ENCODE data around the gene CROCC. TPM values are rescaled to one million over a fixed set of nuclear protein-coding genes. Genes with fewer than 3 reads are reported as not detected.

CROCC gene
- total RNA-seq, 3 donors from 2014 or later: 15.5 to 43.9 (median 24.7) TPM

DNA sequence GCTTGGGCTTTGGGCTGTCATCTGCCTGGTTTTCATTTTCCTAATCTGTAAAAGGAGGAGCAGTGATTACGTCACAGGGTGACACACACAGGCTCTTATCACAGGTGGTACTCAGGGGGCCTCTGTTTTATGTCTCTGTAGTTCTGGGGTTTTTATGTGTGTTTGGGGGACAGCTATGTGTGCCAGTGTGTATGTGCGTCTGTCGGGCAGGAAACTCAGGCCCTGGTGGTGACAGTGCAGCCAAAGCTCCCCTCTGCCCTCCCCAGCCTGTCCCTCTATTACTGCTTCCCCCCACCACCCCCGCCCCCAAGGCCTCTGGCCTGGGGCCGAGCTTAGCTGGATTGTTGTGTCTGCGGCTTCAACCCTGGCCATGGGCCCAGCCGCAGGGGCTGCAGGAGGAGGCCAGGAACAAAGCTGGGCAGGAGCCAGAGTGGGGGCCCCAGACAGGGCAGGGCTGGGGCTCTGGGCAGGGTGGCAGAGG, 45.4 kb downstream of the CROCC start:
- H3K27me3 ChIP-seq: no peaks in the 10 kb centered on the region
- peak overlapping the region in 1 of 2 donors; percentile 56 for H3K27ac ChIP-seq
- no peak for DNase-seq (ENCODE audit: low spot score in 2 of 2)
- H3K9me3 ChIP-seq: no peaks in the 10 kb centered on the region
- H3K36me3 ChIP-seq: no peaks in the 10 kb centered on the region
- TF ChIP-seq, protein P1, sequence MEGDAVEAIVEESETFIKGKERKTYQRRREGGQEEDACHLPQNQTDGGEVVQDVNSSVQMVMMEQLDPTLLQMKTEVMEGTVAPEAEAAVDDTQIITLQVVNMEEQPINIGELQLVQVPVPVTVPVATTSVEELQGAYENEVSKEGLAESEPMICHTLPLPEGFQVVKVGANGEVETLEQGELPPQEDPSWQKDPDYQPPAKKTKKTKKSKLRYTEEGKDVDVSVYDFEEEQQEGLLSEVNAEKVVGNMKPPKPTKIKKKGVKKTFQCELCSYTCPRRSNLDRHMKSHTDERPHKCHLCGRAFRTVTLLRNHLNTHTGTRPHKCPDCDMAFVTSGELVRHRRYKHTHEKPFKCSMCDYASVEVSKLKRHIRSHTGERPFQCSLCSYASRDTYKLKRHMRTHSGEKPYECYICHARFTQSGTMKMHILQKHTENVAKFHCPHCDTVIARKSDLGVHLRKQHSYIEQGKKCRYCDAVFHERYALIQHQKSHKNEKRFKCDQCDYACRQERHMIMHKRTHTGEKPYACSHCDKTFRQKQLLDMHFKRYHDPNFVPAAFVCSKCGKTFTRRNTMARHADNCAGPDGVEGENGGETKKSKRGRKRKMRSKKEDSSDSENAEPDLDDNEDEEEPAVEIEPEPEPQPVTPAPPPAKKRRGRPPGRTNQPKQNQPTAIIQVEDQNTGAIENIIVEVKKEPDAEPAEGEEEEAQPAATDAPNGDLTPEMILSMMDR (IDR thresholded peaks at IDR 0.05): no peak
- TF ChIP-seq POLR2AphosphoS5 (IDR thresholded peaks at IDR 0.05) (no peak), POLR2A (IDR thresholded peaks at IDR 0.05) (no peak)
- H3K4me3 ChIP-seq: no peak overlapping the region
- peaks cover 4 to 5% of the 10 kb centered on the region in 2 donors for H3K4me1 ChIP-seq
- intact Hi-C loops (cut with DNase I; ENCODE audit: low total_unique reads): no loop called here

DNA sequence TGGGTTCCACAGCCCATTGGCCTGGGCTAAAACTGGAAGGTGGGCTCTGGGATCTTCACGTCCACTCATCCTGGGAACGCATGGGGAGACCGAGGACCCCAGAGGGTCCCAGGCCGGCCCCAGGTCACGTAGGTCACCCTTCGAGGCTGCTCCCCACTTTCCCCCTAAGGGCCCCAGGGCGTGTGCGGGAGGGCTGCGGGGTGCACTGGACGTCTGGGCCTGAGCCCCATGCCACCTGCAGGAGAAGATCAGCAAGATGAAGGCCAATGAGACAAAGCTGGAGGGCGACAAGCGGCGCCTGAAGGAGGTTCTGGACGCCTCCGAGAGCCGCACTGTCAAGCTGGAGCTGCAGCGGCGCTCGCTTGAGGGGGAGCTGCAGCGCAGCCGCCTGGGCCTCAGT, 46.2 kb downstream of the CROCC start:
- TF ChIP-seq POLR2AphosphoS5 (IDR thresholded peaks at IDR 0.05) (no peak), POLR2A (IDR thresholded peaks at IDR 0.05) (no peak)
- TF ChIP-seq, protein P1 (IDR thresholded peaks at IDR 0.05): no peak
- H3K9me3 ChIP-seq: no peaks in the 10 kb centered on the region
- no peak overlapping the region for H3K27ac ChIP-seq
- peaks cover 4 to 5% of the 10 kb centered on the region in 2 donors for H3K4me1 ChIP-seq
- intact Hi-C loops (cut with DNase I; ENCODE audit: low total_unique reads): no loop called here
- H3K4me3 ChIP-seq: no peak overlapping the region
- H3K27me3 ChIP-seq: no peaks in the 10 kb centered on the region
- H3K36me3 ChIP-seq: no peaks in the 10 kb centered on the region
- no peak for DNase-seq (ENCODE audit: low spot score in 2 of 2)

DNA sequence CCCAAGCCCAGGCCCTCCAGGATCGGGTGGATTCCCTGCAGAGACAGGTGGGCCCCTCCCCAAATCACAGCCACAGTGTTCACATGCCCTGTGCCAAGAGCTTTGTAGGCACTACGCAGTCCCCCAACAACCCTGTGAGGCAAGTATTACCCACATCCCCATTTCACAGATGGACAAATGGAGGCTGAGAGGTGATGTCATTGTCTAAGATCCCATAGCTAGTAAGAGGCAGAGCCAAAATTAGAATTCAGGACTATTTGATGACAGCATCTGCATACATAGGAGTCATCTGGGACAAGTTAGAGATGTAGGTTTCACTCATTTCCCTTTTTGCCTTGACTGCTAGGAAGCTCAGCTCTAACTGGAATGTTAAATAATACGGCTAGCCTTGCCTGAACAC, 46.6 kb downstream of the CROCC start:
- Histone ChIP-seq H3K27ac (no peak overlapping the region), H3K9me3 (no peaks in the 10 kb centered on the region), H3K4me3 (no peak overlapping the region), H3K27me3 (no peaks in the 10 kb centered on the region), H3K36me3 (no peaks in the 10 kb centered on the region), H3K4me1 (peaks cover 4 to 5% of the 10 kb centered on the region in 2 donors)
- no peak for DNase-seq (ENCODE audit: low spot score in 2 of 2)
- intact Hi-C loops (cut with DNase I; ENCODE audit: low total_unique reads): no loop called here
- no peak for TF ChIP-seq POLR2A (IDR thresholded peaks at IDR 0.05)
- TF ChIP-seq, protein P1 (IDR thresholded peaks at IDR 0.05): no peak
- TF ChIP-seq POLR2AphosphoS5 (IDR thresholded peaks at IDR 0.05): no peak

DNA sequence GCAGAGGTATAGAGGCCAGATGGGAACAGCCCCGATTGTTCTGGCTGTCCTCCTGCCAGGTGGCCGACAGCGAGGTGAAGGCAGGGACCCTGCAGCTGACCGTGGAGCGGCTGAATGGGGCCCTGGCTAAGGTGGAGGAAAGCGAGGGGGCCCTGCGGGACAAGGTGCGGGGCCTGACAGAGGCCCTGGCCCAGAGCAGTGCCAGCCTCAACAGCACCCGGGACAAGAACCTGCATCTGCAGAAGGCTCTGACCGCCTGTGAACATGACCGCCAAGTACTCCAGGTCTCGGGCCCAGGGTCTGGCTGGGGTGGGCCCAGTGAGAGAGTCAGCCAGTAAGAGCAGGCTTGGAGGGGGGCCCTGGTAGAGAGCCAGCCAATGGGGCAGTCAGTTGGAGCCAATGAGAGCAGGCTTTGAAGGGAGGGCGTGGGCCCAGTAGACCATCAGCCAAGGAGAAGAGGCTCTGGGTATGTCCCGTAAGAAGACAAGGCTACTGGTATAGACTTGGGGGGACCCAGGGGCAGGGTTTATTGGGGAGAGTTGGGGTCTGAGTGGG, 47.4 kb downstream of the CROCC start:
- Histone ChIP-seq H3K4me3 (no peak overlapping the region), H3K27ac (no peak overlapping the region), H3K4me1 (peaks cover 4 to 5% of the 10 kb centered on the region in 2 donors), H3K9me3 (no peaks in the 10 kb centered on the region), H3K36me3 (no peaks in the 10 kb centered on the region), H3K27me3 (no peaks in the 10 kb centered on the region)
- TF ChIP-seq POLR2A (IDR thresholded peaks at IDR 0.05) (no peak), POLR2AphosphoS5 (IDR thresholded peaks at IDR 0.05) (no peak)
- intact Hi-C loops (cut with DNase I; ENCODE audit: low total_unique reads): no loop called here
- DNase-seq (ENCODE audit: low spot score in 2 of 2): no peak

DNA sequence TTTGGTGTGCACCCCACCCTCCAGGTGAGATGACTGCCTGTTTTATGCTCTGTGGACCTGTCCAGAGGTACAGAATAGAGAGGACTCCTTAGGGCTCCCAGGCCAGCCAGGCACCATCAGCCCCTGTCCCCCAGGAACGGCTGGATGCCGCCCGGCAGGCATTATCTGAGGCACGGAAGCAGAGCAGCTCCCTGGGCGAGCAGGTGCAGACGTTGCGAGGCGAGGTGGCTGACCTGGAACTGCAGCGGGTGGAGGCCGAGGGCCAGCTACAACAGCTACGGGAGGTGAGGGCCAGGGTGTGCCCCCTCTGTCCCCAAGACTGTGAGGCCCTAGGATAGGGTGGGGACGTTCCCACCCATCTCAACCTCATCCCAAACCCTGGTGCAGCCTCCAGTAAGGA, 47.9 kb downstream of the CROCC start:
- intact Hi-C loops (cut with DNase I; ENCODE audit: low total_unique reads): no loop called here
- H3K27me3 ChIP-seq: no peaks in the 10 kb centered on the region
- H3K4me1 ChIP-seq: peaks cover 4 to 5% of the 10 kb centered on the region in 2 donors
- no peak overlapping the region for H3K4me3 ChIP-seq
- no peaks in the 10 kb centered on the region for H3K36me3 ChIP-seq
- no peak overlapping the region for H3K27ac ChIP-seq
- H3K9me3 ChIP-seq: no peaks in the 10 kb centered on the region
- no peak for TF ChIP-seq POLR2AphosphoS5 (IDR thresholded peaks at IDR 0.05)
- TF ChIP-seq, protein P1 (IDR thresholded peaks at IDR 0.05): no peak
- no peak for TF ChIP-seq POLR2A (IDR thresholded peaks at IDR 0.05)
- DNase-seq (ENCODE audit: low spot score in 2 of 2): no peak
